T-helper 1 cell (primary cell): ENCODE results near the gene POU3F1.

Experiments used
- DNase-seq, 5 donors: peaks; one replicate each; pipeline ENCODE4 v3.0.0-alpha.2; 2012 to 2020

POU3F1 gene

DNA sequence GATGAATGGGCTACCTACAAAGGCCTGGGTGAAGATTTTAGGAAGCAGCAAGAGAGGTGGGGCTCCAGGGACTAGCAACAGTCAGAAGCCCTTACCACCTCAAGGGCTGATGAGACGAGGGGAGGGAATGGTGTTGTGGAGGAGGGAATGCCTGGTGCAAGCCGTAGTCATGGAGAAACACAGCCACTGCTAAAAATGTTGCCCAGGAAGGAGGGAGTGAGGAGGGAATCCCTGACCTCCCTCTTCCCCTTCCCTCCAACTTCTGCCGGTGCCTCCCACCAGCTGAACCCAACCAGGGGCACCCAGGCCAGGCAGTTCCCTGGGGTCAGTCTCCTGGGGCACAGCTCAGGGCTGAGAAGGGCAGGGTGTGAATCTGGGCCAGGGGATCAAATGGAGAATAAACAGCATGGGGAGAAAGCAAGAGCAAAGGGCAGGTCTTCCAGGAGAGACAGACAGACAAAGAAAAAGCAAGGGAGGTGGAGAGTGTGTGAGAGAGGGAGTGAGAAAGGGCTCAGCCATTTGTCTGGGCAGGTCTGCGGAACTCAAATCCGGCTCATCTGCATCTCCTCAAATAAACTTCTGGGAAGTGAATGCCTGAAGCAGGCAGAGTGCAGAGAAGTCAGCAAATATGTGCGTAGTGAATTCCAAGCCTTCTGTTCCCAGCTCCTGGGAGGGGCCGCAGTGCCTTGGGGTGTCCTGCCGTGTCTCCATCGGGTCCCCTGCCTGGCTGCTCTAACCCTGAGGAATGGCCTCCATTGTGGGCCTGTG is 27.1 kb upstream of the POU3F1 start:
- no peak for DNase-seq

- DNase-seq, result no peak
These were observed 26.3 kb upstream of the POU3F1 start for GRCh38 chr1:38072858-38073257.

GRCh38 chr1:38071312-38072256 is 25.0 kb upstream of the POU3F1 start:
- peak in 1 of 5 donors; percentile 12 for DNase-seq

DNA sequence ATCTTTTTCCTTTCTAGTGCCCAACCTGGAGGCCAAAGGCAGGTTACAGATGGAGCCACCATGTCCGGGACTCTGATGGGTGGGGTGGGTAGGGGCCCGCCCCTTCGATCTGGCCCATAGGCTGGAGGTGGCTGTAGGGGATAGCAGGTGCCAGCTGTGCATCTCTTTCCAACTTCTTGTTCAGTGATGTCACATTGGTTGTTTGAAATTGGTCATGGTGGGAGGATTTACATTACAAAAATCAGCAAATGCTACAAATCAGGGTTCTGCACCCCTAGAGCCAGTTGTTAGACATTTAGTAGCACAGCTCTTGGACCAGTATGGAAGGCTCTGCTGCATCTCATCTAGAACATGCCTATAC is 22.4 kb upstream of the POU3F1 start:
- DNase-seq, result no peak

GRCh38 chr1:38068220-38068979 is 21.8 kb upstream of the POU3F1 start:
- no peak for DNase-seq

- DNase-seq, result no peak
These were observed 17.8 kb upstream of the POU3F1 start for GRCh38 chr1:38064197-38064903.

- DNase-seq, result no peak
These were observed 17.0 kb upstream of the POU3F1 start for GRCh38 chr1:38063616-38064015.

- no peak for DNase-seq
These were observed 16.0 kb upstream of the POU3F1 start for GRCh38 chr1:38062361-38063288.

DNA sequence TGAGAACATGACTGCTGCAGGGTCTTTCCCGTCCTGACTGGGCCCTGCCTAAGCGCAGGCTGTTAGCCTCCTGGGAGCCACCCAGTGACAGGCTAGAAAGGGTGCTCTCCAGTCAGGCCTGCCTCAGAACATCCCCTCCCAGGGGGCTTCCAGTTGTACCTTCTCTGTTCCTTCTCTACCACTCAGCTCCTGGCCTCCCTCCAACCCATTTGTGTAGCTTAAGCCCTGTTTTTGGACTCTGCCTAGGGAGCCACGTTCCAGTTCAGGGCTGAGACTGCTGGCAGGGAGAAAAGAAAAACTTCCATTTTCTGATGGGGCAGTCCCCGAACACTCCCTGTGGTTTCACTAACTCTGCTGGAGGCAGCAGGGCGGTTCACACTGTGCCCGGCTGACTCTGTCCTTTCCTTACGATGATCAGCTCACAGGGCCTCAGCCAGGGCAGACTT is 15.3 kb upstream of the POU3F1 start:
- DNase-seq, result no peak

GRCh38 chr1:38061290-38061689 is 14.7 kb upstream of the POU3F1 start:
- DNase-seq, result no peak

DNA sequence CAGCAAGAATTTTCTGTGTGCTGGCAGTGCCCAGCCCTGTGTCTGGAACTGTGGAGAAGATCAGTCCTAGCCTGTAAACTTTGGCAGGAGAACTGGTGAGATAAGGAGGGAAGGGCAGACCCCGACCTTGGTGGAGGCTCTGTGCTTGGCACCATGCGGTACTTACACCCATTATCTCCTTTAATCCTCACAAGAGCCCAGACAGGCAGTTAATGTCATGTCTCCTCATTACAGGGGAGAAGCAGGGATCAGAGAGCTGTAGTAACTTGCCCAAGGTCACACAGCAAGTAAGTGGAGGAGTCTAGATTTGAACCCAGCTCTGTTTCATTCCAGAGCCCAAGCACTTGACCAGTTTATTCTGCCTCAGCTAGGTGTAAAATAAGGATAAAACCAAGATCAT is 13.9 kb upstream of the POU3F1 start:
- DNase-seq, result no peak

DNA sequence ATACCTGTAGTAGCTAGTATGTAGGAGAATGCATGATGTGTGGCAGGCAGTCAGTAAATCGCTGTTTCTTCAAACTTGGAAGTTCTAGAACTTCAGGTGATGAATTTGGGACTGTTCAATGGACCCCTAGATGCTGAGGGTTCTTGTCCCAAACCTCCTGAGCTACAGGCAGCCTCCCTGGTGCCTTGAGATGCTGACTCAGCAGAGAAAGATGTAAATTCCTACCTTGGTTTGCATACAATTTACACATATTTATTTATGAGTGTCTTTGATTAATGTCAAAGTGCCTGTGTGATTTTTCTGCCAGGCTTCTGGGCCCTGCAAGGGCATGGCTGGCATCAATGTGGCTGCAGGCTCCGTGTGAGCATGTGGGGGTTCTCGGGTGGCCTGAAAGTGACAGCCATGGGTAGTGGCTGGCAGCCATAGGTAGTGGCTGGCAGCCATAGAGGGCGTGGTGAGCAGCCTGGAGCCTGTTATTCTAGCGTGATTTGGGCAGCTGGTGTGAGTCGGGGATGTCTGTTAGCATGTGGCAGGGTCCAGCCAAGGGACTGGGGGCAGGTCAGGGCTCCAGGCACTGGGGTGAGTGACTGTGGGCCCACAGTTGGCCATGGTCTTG is 13.2 kb upstream of the POU3F1 start:
- no peak for DNase-seq

GRCh38 chr1:38055965-38056364 is 9.4 kb upstream of the POU3F1 start:
- DNase-seq, result no peak

DNA sequence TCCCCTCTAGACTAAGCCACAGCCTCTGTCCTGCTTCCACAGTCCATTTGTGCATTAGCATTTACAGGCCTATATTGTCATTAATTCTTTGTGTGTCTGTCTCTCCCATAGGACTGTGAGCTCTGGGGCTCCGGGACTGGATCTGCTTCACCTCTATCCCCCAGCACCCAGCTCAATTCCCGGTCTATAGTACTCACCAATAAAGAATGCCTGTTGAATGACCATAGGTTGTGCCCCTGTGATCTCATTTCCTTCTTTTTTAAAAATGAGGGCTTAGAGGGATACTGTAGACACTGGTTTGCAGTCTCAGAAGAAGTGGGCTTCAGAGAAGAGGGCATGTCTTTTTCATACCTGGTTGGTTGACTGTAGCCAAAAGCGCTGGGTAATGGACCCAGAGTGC is 8.8 kb upstream of the POU3F1 start:
- no peak for DNase-seq

- no peak for DNase-seq
These were observed 7.0 kb upstream of the POU3F1 start for GRCh38 chr1:38053416-38054091.

DNA sequence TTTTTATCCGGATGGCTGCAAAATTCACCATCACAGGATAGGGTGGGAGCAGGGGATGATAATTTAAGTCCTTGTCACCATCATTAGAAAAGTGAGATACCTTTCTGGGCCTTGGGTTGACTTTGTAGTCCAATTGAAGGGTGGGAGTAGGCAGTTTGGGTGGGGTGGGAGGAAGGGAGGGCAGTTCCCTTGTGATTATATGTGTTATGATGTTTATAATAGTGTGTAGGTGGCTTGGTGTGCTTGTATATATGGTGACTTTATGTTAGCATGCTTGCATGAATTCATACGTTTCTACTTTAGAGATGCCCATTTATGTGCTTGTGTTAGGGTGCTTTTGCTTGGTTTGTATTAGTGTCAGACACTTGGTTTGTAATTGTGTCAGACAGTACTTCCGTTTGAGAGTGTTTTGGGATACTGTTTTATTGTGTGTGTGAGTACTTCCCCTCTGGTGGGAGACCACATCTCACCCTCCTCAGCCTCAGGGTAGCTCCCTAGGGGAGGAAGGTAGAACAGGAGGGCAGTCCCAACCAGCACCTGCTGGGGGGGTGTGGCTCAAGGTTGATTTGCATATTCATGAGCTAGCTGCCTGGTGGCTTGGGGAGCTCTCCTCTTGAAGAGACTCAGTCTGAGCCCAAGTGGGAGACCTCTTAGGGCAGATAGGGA is 6.3 kb upstream of the POU3F1 start:
- DNase-seq, result no peak

- DNase-seq, result no peak
These were observed 4.5 kb upstream of the POU3F1 start for GRCh38 chr1:38051079-38051543.

- no peak for DNase-seq
These were observed 3.9 kb upstream of the POU3F1 start for GRCh38 chr1:38050397-38051078.

- no peak for DNase-seq
These were observed 1.1 kb upstream of the POU3F1 start for GRCh38 chr1:38047603-38048141.
